H1 (cell line): ENCODE data around the gene SLC25A36. TPM values are rescaled to one million over a fixed set of nuclear protein-coding genes. Genes with fewer than 3 reads are reported as not detected.

Experiments used
- ASH2L ChIP-seq: fragments of 200-600, 300-600 bp; sonication (generic); IDR thresholded peaks from one replicate; pipeline ENCODE4 v1.7.1; 2017; ENCODE audit warnings: low read length
- EP300 ChIP-seq, 2 experiments: IDR thresholded peaks; 1 replicate in 1 of 2; 2 replicates in 1 of 2; pipeline ENCODE4 v1.6.1; 2011 to 2012; ENCODE audit warnings: low read depth in 2 of 2, low read length in 2 of 2, mild to moderate bottlenecking in 2 of 2, borderline replicate concordance in 1 of 2, inconsistent platforms in 1 of 2, moderate library complexity in 1 of 2
- JUND ChIP-seq: IDR thresholded peaks from 2 replicates; pipeline ENCODE4 v1.6.1; 2011; ENCODE audit warnings: mild to moderate bottlenecking, improper control_type of control experiment, low read length
- NRF1 ChIP-seq: IDR thresholded peaks from 2 replicates; pipeline ENCODE4 v1.6.1; 2011; ENCODE audit warnings: mild to moderate bottlenecking, low read depth, low read length, improper control_type of control experiment
- RNF2 ChIP-seq: fragments of 200-900, 300-1000 bp; sonication (generic); IDR thresholded peaks from 2 replicates; pipeline ENCODE4 v1.7.1; 2016; ENCODE audit warnings: borderline replicate concordance, low read depth, mild to moderate bottlenecking, antibody characterized with exemption, low read length; ENCODE audit not compliant: poor library complexity, severe bottlenecking; ENCODE audit errors: missing control alignments
- polyA plus RNA-seq, 7 experiments: library from polyadenylated mRNA; depleted of rRNA in 3 of 7; stranded (reverse) in 5 of 7; unstranded in 2 of 7; fragments of >200 nt in 5 of 7; fragments of 200-250 nt in 2 of 7; gene quantifications; 1 replicate in 5 of 7; 2 replicates in 1 of 7; 4 replicates in 1 of 7; pipeline versions ENCODE4 v1.2.1 to v1.2.3, GENCODE V29; 2011 to 2013; ENCODE audit warnings: missing spikeins in 2 of 7, mixed read lengths in 2 of 7
- total RNA-seq: library from RNA; stranded (reverse); fragmentation: NEBNext Ultra II Directional; extraction: Animal tissue kit (Norgen Biotek cat#: 25700); gene quantifications from 2 replicates; pipeline ENCODE4 v1.2.1, GENCODE V29; 2021

The SLC25A36 gene
- total and polyA plus RNA-seq, 2 of the 8 experiments (the other 6 are each of a cell fraction or from before 2014, with no cell fraction given) = 42.9 to 71.8 TPM

DNA sequence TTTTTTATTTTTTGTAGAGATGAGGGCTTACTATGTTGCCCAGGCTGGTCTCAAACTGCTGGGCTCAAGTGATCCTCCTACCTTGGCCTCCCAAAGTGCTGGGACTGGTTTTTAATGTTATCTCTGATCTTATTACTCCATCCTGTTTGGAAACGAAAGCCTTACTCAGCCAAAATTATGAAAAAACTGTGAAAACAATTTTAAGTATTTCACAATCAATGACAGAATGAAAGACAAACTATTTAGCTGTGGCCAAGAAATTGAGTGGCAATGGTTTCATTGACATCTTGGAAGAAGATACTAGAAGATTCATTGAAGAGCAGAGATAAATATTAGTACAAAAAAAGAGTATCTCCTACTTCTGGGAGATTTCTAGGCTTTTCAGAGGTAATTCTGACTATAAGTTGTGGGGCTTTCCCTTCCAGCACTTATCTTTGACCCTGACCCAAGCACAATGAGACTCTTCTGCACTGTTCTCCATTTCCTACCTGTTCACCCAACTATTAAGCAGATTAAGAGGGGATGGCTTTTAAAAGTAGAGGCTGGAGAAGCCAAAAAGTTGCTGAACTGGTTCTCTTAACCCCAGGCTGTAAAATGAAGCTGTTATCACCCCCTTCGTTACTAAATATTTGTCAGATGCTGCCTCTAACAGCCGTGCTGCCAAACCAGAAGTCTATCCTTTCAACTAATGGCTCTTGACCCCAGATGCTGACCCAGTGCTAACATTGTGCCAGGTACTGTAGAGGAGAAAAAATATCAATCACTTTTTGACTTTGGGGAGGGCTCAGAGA, 14.2 kb upstream of the SLC25A36 start (continued):
- no peak for TF ChIP-seq ASH2L
- TF ChIP-seq JUND = no peak
- TF ChIP-seq EP300 (IDR thresholded peaks at IDR 0.05; ENCODE audit: borderline replicate concordance in 1 of 2, low read depth in 2 of 2, low read length in 2 of 2) = no peak
- TF ChIP-seq NRF1 = no peak
- TF ChIP-seq RNF2 = no peak
- TF ChIP-seq, all 59 proteins: peak for 0
